DMS 273 treated with DMSO at 0.1 percent for 48 hours (cell line): ENCODE measurements around the gene ENTPD8.

Experiments
- DNase-seq: peaks from one replicate; lab custom pipeline; 2025; lab: John Stamatoyannopoulos, UW

ENTPD8 gene, protein sequence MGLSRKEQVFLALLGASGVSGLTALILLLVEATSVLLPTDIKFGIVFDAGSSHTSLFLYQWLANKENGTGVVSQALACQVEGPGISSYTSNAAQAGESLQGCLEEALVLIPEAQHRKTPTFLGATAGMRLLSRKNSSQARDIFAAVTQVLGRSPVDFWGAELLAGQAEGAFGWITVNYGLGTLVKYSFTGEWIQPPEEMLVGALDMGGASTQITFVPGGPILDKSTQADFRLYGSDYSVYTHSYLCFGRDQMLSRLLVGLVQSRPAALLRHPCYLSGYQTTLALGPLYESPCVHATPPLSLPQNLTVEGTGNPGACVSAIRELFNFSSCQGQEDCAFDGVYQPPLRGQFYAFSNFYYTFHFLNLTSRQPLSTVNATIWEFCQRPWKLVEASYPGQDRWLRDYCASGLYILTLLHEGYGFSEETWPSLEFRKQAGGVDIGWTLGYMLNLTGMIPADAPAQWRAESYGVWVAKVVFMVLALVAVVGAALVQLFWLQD

DNA sequence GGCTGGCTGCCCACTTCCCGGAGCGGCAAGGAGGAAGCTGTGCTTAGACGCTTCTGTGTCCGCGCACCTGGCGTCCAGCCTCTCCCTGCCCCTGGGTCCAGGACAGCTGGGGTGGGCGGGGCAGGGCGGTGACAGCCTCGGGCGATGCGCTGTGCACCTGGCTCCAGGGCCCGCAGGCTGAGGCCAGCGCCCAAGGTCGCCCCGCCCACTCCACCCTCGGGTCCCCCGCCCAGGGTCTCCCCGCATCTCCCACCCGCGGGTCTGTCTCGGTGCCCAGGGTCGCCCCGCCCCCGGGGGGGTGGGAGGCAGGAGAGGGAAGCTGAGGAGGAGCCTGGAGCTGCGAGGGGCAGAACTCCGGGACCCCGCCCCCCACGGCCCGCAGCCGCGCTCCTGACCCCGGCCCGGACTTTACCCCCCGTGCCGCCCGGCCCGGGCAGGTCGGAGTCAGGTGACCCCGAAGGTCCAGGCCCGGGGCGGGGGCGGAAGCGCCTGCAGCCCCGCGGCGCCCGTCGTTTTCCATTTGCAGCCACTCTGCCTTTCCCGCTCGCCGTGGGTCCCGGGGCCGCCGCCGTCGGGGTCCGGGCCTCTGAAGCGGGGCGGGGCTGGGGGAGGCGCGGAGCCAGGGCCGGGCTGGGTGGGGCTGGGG, at the start of gene ENTPD8:
Gene ENTPD8 (minus strand): TSS at position 69 of the 646 bp plus-strand sequence. CDS start 3,072 bp downstream, outside the sequence.
- DNase-seq = no peak

DNA sequence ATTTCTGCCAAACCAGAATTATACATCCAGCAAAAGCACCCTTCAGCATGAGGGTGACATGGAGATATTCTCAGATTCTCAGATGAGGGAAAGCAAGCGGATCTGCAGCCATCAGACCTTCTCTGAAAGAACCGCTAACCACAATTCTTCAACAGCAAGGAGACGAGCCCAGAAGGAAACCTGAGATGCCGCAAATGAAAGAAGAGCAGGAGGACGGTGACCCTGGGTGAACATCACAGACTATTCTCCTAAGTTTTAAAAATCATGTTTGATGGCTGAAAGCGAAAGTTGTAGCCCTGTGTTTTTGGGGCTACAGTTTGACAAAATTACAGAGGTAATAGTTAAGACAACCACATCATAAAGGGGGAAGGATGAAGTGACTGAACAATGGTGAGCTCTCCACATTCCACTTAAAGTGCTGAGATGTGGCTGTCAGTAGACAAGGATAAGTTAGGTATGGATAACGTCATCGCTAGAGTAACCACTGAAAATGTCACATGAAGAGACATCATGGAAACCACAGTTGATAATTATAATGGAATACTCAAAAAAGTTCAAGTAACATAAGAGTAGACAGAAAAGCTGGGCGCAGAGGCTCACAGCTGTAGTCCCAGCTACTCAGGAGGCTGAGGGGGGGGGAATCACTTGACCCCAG, 49.5 kb upstream of the ENTPD8 start:
- DNase-seq = no peak

DNA sequence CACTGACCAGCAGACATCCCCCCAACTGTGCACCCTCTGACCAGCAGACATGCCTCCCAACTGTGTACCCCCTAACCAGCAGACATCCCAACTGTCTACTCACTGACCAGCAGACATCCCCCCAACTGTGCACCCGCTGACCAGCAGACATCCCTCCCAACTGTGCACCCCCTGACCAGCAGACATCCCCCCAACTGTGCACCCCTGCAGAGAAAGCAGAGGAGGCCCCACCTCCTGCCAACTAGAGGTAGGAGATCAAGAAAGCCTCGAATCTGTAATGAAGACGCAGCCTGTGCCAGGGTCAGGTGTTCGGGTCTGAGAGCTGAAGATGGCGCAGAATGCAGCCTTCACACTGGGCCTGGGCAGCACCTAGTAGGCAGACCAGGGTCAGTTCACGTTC, 47.7 kb upstream of the ENTPD8 start:
- DNase-seq = no peak

DNA sequence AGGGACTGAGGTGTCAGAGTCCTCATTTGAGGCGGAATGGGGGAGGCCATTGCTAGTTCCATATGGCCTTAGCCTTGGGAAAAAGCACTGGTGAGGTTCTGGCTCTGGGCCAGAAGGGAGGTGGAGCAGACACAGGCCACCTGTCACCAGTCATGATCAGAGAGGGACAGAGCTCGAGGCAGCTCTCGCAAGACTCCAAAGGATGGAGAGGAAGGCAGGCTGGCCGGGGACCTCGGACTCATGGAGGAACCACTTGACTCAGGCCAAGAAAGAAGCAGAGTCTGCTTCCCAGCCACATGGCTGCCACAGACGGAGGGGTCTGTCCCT, 47.1 kb upstream of the ENTPD8 start:
- peak; percentile 14 for DNase-seq

DNA sequence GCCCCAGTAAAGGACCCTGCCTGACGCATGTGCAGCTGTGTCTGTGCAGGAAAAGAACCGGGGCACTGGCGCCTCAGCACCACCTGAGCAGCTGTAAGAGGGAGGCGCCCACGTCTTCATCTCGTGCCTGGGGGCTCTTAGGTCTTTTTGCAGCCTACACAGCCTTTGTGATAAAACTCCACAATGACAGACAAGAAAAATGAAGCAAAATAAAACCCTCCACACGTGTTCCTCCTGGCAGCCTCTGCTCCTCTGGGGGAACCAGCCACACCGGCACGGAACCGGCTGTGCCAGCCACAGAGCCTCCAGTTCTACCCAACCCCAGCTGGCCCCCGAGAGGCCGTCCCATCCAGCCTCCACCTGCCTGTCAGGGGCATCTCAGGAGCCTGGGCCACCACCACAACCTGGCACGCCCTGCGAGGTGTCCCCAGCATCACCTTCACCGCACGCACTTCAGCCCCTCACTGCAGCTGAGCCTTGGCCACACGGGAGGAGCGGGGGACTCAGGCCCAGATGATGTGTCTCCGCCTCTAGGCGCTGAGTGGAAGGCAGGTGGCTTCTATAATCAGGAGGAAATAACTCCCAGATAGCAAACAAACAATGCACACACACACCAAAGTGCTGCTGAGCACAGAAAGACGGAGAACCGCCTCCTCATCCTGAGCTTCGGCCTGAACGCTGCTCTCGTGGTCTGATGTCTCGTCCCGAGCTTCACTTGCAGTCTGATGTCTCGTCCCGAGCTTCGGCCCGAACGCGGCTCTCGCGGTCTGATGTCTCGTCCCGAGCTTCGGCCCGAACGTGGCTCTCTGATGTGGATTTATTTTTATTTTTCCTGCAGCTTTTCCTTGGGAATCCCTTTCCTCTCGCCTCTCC, 46.5 kb upstream of the ENTPD8 start:
- DNase-seq = no peak

DNA sequence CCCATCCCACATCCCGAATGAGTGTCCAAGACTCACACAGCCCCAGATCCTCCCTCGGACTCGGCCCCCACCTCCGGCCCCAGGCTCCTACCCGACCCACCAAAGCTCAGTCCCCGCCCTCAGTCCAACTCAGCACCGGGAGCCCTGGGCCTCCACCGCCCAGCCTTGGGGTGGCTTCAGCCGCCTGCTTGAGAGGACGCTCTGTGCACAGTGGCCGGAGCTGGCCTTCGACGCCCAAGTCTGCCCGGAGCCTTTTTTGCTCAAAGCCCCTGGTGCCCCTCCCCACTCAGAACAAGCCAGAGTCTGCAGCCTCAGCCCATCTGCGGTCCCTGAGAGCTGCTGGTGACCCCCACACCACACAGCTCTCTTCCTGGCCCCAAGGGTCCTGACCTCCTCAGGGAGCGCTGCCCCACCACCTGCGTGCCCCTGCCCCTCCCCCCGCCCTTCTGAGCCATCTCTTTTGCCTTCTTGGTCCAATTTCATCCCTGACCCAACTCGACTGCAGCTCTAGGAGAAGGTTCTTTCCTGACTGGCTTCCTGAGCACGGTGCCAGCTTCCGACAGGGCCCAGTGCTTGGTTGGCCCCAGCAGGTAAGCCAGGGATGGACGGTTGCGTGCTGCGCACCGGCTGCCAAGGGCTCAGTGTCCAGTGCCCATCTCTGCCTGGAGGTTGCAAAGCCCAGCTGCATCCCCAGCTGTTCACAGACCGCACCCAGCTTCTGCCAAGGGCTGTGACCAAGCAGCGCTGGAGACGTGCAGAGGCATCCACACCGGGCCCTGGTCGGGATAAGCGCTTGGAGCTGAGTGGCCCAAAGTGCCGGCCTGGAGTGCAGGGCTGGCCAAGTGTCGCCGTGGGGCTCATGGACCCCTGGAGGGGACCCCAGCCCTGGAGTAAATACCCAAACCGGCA, 45.6 kb upstream of the ENTPD8 start:
- no peak for DNase-seq

DNA sequence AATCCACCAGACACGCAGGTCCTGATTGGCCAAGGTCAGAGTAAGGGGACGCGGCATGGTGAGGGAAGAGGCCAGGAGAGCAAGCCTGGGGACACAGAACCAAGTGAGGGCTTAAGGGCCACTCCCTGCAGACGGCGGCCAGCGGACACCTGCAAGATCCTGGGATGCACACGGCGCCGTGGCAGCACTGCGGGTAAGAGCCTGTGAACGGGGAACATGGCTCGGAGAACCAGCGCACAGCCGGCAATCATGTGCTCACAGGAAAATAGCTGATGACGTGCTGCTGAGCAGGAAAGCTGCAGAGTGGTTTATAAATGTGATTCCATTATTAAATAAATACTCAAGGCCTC, 45.0 kb upstream of the ENTPD8 start:
- no peak for DNase-seq

DNA sequence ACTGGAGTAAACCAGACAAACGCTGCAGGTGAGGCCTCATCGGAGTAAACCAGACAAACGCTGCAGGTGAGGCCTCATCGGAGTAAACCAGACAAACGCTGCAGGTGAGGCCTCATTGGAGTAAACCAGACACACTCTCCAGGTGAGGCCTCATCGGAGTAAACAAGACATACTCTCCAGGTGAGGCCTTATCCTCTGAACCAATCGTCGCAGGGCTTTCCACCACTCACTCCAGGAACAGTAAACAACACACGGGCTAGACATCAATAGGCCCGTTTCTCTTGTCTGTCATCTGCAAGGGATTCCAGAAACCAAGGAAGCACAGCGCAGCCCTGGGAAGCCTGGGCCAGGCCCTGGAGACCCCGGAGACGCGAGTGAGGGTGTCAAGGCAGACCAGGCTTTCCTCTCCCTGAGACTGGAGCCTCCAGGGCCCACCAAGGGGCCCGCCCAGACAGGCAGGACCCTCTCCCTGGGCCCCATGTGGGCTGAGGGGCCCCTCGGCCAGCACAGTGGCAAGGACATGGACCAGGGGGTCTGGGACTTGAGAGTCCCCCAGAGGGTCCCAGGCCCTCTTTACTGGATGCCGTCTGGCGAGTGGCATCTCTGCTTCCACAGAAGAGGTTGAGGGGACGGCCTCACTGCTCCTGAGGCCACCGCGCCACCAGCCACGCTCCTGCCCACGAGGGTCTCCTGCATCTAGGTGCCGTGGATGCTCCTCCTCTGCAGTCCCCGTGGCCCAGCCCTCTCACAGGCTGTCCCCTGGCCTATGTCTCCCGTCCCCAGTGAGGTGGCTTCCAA, 44.4 kb upstream of the ENTPD8 start:
- DNase-seq = no peak

DNA sequence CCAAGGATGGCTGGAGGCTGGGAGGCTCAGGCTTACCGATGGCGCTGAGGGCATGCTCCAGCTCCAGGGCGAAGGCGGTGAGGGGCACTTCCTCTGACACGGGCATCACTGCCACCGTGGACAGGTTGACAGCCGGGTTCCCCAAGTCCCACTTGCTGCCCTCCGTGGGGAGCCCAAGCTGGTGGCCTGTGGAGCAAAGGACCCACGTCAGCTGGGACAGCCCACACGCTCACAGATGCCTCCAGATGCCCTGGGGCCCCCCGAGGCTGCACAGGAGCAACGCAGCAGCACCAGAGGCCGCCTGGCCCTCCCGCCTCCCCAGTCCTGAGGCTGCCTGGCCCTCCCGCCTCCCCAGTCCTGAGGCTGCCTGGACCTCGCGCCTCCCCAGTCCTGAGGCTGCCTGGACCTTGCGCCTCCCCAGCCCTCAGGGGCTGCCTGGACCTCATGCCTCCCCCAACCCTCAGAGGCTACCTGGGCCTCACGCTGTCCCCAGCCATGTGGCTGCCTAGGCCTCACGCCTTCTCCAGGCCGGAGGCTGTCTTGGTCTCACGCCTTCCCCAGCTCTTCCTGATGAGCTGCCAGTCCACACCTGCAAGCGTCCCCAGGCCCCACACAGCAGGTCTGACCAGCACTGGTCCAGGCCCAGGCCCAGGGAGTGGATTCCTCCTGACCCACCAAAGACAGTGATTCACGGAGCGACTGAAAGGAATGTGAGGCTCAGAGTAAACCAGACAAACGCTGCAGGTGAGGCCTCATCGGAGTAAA, 43.6 kb upstream of the ENTPD8 start:
- no peak for DNase-seq

DNA sequence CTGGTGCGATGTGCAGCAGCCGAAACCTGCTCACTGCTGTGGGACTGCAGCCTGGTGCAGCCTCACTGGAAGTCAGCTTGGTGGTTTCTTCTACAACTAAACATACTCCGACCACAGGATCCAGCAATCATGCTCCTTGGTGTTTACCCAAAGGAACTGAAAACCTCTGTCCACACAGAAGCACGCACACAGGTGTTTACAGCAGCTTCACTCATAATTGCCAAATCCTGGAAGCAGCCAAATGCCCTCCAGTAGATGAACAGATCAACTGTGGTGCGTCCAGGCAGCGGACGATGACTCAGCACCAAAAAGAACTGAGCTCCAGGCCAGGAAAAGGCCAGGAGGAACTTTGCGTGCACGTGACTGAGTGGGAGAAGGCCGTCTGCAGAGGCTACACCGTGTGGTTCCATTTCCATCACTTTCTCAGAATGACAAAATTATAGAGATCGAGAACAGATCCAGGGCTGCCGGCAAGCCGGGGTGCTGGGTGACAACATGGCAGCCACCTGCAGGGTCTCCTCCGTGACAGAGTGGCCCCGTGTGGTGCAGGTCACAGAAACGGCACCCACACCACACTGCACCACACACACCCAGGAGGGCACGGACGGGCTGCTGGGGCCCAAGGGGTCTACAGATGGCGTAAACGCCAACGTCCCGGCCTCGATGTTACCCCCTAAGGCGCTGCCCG, 41.1 kb upstream of the ENTPD8 start:
- DNase-seq = no peak

DNA sequence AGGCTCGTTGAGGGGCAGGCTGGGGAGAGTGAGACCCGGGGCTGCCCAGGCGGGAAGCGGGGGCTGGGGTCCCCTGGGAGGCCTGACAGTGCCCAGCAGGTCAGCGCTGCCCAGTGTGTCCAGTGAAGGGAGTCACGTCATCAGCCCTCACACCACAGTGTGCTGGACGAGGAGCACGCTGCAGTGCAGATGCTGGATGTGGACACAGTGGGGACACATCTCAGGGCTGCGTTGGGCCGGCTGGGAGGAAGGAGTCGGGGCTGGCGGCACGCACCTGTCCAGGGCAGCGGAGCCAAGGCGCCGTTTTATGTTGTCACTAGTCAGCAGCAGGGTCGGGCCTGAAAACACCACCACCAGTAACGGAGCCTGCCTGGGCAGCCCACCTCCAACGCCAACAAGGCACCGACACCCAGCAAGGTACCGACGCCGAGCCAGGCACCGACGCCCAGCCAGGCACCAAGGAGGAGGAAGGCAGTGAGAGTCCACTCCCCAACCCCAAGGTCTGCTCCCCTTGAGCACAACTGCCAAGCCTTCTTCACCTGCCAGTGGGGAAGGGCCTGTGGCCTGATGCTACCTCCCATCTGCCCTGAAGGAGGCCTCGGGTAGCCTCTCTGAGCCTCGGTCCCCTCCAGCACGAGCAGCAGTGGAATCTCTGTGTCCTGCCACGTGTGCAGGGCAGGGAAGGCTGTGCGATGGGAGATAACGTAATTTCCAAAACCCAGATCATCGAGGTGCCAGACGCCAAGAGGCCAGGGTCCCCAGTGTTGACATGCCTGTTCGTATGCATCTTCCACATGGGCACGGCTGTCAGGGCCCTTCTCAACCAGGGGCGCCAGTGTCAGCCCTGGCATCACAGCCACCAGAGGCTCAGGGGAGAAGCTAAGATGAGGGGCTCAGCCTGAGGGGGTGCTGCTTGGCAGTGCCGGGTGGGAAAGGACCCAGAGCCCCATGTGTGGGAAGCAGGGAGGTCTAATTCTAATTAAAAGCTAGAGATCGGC, 39.8 kb upstream of the ENTPD8 start:
- DNase-seq = no peak

DNA sequence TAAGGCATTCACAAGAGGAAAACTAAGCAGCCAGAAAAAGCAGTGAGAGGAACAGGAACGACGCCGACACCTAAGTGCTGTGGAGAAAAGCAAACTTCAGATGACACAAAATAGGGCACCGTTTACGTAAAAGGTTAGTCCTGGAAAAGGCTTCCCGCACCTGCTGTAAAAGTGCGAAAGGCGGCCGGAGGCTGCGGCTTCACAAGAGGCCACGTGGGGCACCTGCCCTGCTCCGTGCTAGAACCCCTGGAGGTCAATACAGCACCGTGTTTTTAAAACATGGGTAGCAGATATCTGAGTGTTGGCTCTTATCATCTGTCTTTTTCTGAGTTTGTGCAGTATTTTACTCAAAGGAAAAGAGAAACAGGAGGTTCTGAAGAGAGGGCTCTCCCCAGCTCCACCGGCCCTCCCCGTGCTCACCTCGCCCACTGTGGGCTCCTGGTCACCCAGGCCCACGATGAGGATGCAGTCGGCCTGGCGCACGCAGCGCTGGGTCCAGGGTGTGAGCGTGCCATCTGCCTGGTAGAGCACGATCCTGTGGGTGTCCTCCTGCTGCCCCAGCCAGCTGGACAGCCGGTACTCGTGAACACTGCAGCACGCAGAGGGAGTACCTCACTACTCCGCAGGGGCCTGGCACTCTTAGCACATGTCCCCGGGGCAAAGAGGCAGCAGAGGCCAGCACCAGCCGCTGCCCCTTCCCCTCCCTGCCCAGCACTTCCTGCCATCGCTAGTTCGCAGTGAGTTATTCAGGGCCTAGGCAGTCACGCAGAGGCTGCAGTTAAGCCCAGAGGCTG, 38.9 kb upstream of the ENTPD8 start:
- DNase-seq = no peak

DNA sequence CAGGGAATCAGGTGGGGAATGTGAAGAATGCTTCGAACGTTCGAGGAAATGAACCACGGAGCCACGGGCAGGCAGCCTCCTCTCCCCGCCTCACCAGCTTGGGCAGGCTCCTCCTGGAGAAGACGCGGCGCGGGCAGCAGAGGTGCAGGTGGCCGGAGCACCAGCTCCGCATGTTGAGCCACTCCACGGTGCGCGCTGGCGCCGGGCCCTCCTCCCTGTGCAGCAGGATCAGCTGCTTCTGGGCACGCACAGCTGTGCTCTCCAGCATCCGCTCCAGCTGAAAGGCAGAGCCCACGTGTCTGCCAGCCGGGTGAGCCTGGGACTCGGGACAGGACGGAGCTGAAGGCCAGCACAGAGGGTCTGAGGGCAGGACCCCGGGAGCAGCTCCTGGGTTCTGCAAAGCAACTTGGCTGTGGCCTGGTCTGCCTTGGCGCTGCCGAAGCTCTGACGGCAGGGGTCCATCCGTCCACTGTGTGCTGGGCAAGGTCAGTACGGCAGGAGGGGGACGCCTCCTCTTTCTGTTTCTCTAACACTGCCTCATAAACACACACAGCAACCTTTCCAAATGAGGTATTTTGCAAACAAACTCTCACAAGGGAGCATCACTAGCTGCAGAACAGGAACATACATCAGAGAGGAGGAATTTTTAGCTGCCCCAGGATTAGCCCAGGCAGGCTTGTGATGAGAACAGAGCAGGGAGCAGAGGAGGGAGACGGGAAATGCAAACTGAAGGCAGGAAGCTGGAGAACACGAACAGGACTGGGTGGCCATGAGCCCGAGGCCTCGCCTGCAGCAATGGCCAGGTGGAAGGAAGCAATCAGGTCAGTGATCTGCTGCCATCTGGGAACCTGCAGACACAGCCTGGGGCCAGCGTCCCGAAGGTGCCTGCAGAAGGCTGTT, 38.1 kb upstream of the ENTPD8 start:
- no peak for DNase-seq

DNA sequence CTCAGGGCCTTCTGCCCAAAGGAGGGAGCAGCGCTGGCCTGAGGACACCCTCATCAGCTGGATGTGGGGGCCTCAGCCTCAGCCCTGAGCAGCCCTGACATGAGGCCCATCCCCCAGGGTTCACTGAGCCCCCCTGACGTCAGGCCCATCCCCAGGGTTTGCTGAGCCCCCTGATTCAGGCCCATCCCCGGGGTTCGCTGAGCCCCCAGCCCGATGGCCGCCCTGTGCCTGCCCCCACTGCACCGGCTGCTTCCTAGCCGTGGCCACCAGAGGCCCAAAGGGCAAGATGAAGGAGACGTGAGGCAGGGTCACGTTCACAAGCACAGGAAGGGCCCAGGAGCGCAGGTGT, 37.4 kb upstream of the ENTPD8 start:
- DNase-seq = no peak

DNA sequence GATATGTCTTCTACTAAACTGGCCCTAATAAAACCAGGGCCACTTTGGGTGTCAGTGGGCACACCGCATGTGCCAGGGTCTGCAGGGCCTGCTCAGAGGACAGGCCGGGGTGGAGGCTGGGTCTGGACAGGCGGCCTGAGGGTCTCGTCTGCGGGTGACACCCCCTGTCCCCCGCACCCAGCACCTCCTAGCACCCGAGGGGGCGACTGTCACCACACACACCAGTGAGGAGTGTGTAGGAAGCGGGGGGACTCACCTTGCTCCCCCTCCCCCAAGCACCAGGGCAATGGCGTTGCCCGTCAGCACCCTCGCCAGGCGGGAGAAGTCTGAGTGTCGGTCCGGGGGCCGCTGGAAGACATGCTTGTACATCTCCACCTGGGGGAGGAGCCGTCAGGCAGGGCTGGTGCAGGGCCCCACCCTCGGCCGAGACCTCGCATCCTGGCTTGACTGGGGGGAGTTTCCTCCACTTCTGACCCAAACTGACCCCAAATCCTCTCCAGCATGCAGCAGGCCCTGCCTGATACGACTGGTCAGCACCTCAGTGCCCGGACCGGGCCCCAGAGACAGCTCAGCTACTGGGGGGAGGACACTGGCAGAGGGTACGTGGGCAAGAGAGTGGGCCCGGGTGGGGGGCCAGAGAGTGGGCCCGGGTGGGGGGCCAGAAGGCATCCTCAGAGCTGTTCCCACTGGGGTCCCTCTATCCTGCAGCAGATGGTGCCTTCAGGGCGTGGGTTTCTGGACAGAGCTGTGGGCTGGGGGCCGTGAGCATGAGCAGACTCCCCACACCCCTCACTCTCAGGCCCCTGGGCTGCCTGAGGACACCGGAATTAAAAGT, 36.8 kb upstream of the ENTPD8 start:
- no peak for DNase-seq
